ENCODE data around the gene MTIF3. TPM values are rescaled to one million over a fixed set of nuclear protein-coding genes. Genes with fewer than 3 reads are reported as not detected.

The MTIF3 gene, protein sequence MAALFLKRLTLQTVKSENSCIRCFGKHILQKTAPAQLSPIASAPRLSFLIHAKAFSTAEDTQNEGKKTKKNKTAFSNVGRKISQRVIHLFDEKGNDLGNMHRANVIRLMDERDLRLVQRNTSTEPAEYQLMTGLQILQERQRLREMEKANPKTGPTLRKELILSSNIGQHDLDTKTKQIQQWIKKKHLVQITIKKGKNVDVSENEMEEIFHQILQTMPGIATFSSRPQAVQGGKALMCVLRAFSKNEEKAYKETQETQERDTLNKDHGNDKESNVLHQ
- 185 TPM for total RNA-seq
- long read RNA-seq, transcript MTIF3-202 (5 exons, 1,005 nt), result major isoform, 29 of 78 reads
- long read RNA-seq, partial matches to known transcripts, result 2 of 78 reads
- long read RNA-seq, other reads (novel, unspliced or antisense), result 43 of 78 reads

- intact Hi-C loops (cut with DNase I), result loop anchor here (1.0 to 10.0 kb wide), 4 partner anchors 26 to 685 kb away; partner anchors contain the start of genes GTF3A, LNX2, PAN3 and POLR1D
These were observed at the start of gene MTIF3 for GRCh38 chr13:27449936-27450828. TSS of gene MTIF3 (minus strand) at chr13:27450564. CDS start at chr13:27440448, 10,116 bp downstream.

DNA sequence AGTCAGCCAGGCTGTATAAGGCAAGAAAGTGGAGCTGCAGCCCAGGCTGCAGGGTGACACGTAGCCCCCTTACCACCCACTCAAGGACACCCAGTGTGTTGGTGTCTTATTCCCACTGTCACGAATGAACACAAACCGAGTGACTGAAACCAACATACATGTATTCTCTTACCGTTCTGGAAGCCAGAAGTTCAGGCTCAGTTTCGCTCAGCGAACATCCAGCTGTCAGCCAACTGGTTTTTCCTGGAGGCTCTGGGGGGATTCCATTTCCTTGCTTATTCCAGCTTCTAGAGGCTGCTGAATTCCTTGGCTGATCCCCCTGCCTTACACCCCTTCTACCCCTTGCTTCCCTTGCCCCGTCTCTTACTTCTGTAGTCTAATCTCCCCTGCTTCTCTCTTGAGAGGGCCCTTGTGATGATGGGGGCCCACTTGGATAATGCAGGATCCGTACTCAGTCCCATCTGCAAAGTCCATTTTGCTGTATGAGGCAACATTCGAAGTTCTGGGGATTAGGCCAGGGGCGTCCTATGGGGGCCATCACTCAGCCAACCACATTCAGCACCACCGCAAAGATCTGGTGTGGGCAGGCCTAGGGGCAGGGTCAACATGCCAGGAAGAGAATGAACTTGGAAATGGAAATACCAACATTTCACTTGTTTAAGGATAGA lies 47.3 kb upstream of the MTIF3 start:
- intact Hi-C loops (cut with DNase I), result no loop called here
- no peak for ATAC-seq
- DNase-seq (ENCODE audit: missing footprints), result no peak

More at GRCh38 chr13:27449936-27450828, at the start of gene MTIF3:
- DNase-seq (ENCODE audit: missing footprints) (peak; percentile 97), ATAC-seq (peak; percentile 92)

DNA sequence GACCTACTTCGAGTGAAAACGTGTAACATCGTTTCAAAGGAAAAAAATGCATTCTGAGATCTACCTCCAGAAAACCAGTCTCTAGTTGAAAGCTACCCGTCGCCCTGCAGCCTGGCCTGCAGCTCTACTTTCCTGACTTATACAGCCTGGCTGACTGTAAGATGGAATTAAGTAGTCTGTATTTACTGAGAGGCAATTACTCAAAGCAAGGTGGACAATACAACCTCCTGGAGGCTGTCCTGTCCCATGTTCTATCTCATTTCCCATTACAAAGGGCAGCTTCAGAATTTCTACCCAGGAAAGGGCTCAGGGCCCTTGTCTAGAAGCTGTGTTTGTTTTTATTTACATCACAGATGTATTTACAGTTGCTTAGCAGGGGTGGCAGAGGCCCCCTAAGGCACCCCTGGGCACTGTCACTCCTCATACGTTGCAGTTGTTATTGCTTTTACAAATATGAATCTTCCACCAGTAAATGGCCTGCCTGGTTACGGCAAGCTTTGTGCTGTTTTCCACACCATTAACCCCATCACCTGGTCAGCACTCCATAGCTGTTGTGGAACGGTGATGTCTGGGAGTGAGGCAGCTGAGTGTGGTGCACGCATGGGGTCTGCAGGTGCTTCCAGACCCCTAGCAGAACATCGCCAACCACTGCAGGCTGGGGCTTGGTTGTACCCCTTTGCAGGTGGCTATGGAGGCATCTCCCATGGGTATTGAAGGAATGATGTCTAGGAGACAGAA lies 46.3 kb upstream of the MTIF3 start:
- ATAC-seq (no peak), DNase-seq (ENCODE audit: missing footprints) (no peak)
- intact Hi-C loops (cut with DNase I), result no loop called here

DNA sequence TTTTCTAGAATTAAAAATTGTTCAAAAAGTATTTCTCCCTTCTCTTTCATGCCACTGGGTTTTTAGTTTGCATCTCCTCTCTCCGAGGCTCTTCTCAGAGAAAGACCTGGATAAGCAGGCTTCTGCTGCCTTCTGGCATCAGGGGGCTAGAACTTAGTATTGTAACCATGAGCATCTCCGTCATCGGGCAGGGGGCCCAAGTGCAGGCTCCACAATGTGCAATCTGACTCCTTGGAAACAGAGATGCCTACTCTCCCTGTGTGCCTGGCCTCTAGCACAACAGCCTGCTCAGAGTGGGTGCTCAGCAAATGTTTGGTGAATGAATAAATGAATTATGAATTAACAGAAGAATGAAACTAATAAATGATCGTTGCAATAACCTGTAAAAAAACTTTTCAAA lies 45.6 kb upstream of the MTIF3 start:
- intact Hi-C loops (cut with DNase I), result no loop called here
- no peak for DNase-seq (ENCODE audit: missing footprints)
- no peak for ATAC-seq

GRCh38 chr13:27495551-27495950 lies 45.2 kb upstream of the MTIF3 start:
- ATAC-seq (no peak), DNase-seq (ENCODE audit: missing footprints) (no peak)
- intact Hi-C loops (cut with DNase I), result no loop called here

GRCh38 chr13:27493981-27494380 lies 43.6 kb upstream of the MTIF3 start:
- ATAC-seq, result no peak
- no peak for DNase-seq (ENCODE audit: missing footprints)
- intact Hi-C loops (cut with DNase I), result no loop called here

DNA sequence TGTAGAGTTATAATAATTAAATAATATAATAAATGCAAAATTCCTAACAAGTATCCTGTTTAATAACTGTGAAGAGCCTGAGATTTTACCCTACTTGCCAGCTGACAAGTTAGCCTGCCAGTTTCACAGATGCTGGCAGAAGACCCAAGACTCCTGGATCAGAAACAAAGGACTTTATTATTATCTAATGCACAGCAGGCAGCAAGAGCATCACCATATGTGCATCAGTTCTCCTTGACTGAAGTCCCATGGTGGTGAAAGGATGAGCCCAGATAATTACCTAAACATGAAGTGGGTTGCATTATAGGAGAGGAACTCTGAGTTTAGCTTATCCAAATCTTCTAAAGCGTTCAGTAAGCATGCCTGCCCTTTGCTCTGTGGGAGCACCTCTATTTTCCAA lies 39.1 kb upstream of the MTIF3 start:
- intact Hi-C loops (cut with DNase I), result no loop called here
- ATAC-seq (no peak), DNase-seq (ENCODE audit: missing footprints) (no peak)

GRCh38 chr13:27487776-27488175 lies 37.4 kb upstream of the MTIF3 start:
- intact Hi-C loops (cut with DNase I), result no loop called here
- DNase-seq (ENCODE audit: missing footprints), result no peak
- no peak for ATAC-seq

DNA sequence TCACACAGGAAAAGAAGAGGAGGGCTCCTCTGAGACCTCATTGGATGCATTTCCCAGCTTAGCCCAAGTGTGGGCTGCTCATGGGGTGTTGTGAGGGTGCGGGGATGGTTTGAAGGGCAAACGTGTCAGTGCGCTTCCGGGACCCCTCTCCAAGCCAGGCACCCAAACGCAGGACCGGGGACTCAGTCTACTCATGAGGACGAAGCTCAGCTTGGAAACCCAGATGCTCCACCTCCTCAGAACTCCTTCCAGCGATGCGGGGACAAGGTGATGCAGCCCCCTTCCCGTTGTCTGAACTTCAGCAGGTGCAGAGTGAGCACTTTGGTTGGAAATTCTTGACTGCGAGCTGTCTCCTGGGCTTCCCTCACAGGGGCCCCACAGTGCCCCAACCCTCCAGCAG lies 33.1 kb upstream of the MTIF3 start:
- ATAC-seq, result no peak
- intact Hi-C loops (cut with DNase I), result no loop called here
- no peak for DNase-seq (ENCODE audit: missing footprints)

DNA sequence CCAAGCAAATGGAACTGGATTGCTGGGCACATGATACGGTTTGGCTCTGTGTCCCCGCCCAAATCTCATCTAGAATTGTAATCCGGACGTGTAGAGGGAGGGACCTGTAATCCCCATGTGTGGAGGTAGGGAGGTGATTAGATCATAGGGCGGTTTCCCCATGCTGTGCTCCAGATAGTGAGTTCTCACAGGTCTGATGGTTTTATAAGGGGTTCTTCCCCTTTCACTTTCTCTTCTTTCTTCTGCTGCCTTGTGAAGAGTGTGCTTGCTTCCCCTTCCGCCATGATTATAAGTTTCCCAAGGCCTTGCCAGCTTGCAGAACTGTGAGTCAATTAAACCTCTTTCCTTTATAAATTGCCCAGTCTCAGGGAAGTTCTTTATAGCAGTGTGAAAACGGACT lies 32.6 kb upstream of the MTIF3 start:
- DNase-seq (ENCODE audit: missing footprints), result no peak
- ATAC-seq, result peak; percentile 62
- intact Hi-C loops (cut with DNase I), result no loop called here

- DNase-seq (ENCODE audit: missing footprints), result no peak
- ATAC-seq, result no peak
- intact Hi-C loops (cut with DNase I), result no loop called here
These were observed 31.4 kb upstream of the MTIF3 start for GRCh38 chr13:27481766-27482165.

DNA sequence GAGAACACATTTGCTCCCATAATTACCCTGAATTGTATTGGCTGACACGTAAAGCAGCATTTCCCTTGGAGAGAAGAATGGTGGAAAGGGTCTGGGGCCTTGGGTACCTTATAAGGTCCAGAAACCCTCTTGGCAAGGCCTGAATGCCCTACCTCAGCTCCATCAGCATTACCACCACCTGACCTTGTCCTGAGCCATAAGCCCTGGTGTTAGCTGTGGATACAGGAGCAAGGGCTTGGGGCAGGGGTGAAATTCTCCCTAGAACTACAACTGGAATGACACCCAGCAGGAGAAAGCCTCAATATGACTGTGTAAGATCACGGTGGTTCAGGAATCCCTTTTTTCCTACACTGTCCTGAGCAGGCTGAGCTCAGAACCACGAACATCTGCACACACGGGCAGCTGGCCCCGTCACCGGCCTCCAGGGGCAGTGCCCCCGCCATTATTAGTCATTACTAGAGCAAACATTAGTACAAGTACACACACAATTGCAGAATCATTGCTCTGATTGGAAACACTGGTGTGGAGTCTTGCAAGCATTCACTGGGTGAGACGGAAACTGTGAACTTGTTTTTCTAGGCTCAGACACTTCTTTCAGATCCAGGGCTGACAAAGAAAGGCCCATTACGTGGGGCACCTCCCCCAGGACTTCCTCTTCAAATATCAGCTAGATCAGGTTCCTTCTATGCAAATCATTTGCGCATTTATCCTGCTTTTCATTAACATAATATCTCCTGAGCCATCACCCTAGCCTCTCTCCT lies 26.8 kb upstream of the MTIF3 start:
- intact Hi-C loops (cut with DNase I), result no loop called here
- ATAC-seq (no peak), DNase-seq (ENCODE audit: missing footprints) (no peak)

- intact Hi-C loops (cut with DNase I), result no loop called here
- DNase-seq (ENCODE audit: missing footprints) (no peak), ATAC-seq (no peak)
These were observed 24.4 kb upstream of the MTIF3 start for GRCh38 chr13:27474751-27475268.

DNA sequence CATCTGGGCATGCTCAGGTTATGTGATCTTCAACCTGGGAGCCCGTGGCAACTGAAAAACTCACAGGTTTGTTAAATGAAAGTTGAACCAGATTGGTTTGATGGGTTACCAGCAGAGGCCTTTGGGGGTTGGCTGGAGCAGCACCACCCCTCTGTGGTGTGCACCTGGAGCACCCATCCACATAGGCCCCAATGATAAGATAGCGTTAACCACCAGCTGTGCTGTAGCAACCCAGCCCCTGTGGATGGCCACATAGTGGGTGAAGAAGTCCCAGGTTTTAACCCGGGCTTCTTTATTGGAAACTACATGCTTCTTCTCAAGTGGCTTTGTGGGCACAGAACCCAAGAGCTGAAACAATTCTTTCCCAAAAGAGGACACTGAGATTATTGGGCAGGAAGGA lies 22.6 kb upstream of the MTIF3 start:
- no peak for ATAC-seq
- intact Hi-C loops (cut with DNase I), result no loop called here

DNA sequence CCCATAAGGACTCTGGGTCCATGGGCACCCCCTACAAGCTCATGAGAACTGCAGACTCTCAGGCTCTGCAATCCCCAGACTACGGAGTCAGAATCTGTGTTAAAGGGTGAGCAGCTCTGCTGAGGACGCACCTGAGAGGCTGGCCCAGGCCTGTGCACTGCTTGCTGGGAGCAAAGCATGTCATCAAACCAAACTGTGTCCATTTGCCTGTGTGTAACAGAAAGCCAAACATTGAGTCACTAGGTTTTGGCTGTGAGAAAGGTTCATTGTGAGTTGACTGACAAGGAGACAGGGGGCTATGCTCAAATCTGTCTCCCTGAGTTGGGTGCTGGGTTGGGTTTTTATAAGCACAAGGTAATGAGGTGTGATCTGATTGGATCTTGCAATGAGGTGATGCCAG lies 22.1 kb upstream of the MTIF3 start:
- intact Hi-C loops (cut with DNase I), result no loop called here
- ATAC-seq (no peak), DNase-seq (ENCODE audit: missing footprints) (no peak)

More for the DNA sequence above, 22.6 kb upstream of the MTIF3 start:
- DNase-seq (ENCODE audit: missing footprints), result no peak

DNA sequence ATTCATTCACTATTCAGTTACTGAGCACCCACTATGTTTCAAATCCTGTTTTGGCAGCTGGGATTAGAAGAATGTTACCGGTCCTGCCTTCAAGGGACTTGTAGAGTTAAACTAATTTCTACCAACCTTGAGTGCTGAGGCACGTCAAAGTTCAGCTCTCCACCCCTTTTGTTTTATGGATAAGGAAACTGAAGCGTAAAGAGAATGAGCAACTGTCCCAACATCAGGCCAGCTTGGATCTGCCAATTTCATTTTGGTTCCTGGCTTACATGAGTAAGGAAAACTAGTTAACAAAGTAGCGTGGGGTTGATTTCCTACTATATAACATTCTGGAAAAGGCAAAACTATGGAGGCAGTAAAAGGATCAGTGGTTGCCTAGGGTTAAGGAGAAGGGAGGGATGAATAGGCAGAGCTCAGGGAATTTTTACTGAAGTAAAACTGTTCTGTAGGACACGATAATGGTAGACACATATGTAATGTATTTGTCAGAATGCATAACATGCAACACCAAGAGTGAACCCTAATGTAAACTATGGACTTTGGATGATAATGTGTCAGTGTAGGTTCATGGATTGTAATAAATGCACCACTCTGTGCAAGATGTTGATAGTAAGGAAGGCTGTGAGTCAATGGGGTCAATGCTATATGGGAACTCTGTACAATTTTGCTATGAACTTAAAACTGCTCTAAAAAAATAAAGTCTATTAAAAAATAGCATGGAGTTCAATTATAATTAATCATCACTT lies 19.9 kb upstream of the MTIF3 start:
- no peak for DNase-seq (ENCODE audit: missing footprints)
- intact Hi-C loops (cut with DNase I), result no loop called here
- ATAC-seq, result no peak

DNA sequence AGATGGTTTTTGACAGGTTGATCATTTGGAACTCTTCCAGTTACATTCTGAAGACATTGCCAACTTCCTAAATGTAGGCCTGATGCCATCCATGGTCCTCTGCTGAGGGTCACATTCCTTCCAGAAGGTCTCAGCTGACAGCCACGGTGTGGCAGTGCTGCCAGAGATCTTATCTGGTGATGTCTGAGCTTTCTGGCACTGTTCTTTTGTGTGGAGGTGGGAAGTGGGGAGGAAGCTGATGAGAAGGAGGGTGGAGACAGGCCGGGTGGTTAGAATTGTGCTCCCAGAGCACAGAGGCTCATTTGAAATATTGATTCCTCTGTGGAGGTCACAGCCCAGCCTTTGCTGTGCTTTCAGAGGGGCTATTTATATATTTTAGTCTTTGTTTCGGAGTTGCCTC lies 16.1 kb upstream of the MTIF3 start:
- DNase-seq (ENCODE audit: missing footprints), result no peak
- ATAC-seq, result peak; percentile 41
- intact Hi-C loops (cut with DNase I), result no loop called here

Data from Right ventricle myocardium inferior (tissue), 1 donor.